Endothelial cell (in vitro differentiated cells): Measurements from ENCODE around the gene RAPGEF4. TPM values are rescaled to one million over a fixed set of nuclear protein-coding genes. Genes with fewer than 3 reads are reported as not detected.

Experiments
- DNase-seq: peaks from one replicate; pipeline ENCODE4 v3.0.0; 2021; ENCODE audit warnings: low spot score
- H3K27ac Mint-ChIP-seq: one replicate; pipeline ENCODE4 v1.8.0; 2021; ENCODE audit warnings: mixed read lengths, inconsistent platforms; ENCODE audit not compliant: unreplicated experiment
- H3K27me3 Mint-ChIP-seq: one replicate; pipeline ENCODE4 v1.8.0; 2021; ENCODE audit warnings: mild to moderate bottlenecking, moderate library complexity, mixed read lengths, inconsistent platforms; ENCODE audit not compliant: unreplicated experiment
- H3K36me3 Mint-ChIP-seq: one replicate; pipeline ENCODE4 v1.8.0; 2021; ENCODE audit warnings: mild to moderate bottlenecking, low read depth, mixed read lengths, inconsistent platforms; ENCODE audit not compliant: unreplicated experiment
- H3K4me1 Mint-ChIP-seq: one replicate; pipeline ENCODE4 v1.8.0; 2021; ENCODE audit warnings: mild to moderate bottlenecking, mixed read lengths, inconsistent platforms; ENCODE audit not compliant: unreplicated experiment
- H3K4me3 Mint-ChIP-seq: one replicate; pipeline ENCODE4 v1.8.0; 2021; ENCODE audit warnings: mild to moderate bottlenecking, mixed read lengths, inconsistent platforms; ENCODE audit not compliant: unreplicated experiment
- H3K9me3 Mint-ChIP-seq: one replicate; pipeline ENCODE4 v1.8.0; 2021; ENCODE audit warnings: mixed read lengths, inconsistent platforms; ENCODE audit not compliant: unreplicated experiment
- total RNA-seq: library from RNA; stranded (reverse); fragmentation: NEBNext Ultra II Directional; extraction: Animal tissue kit (Norgen Biotek cat#: 25700); gene quantifications from one replicate; pipeline ENCODE4 v1.2.1, GENCODE V29; 2021; ENCODE audit not compliant: unreplicated experiment
- TF ChIP-seq, protein P1 (sequence below): fragments of 200-600 bp; sonication (generic); IDR thresholded peaks from one replicate; pipeline ENCODE4 v1.5.0; 2021; ENCODE audit warnings: antibody characterized with exemption; ENCODE audit not compliant: unreplicated experiment

The RAPGEF4 gene
- total RNA-seq, 1 donor from 2014 or later, result 7.5 TPM

DNA sequence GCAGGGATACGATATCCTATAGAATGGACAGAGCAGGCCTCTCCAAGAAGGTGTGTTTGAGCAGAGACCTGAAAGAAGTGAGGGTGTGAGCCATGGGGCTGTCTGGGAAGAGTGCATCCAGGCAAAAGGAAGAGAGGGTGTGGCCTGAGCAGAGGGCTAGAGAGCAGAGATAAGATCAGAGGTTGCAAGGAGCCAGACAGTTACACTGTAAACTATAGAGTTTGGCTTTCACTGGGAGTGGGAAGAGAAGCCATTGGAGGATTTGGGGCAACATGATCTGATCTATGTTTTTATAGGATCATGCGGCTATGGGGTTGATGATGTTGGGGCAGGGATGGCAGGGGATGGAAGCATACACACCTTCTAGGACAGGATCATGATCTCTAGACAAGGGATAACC, 215.9 kb downstream of the RAPGEF4 start:
- peaks cover 4% of the 10 kb centered on the region for H3K4me1 Mint-ChIP-seq
- H3K9me3 Mint-ChIP-seq, result no peaks in the 10 kb centered on the region
- TF ChIP-seq, protein P1, sequence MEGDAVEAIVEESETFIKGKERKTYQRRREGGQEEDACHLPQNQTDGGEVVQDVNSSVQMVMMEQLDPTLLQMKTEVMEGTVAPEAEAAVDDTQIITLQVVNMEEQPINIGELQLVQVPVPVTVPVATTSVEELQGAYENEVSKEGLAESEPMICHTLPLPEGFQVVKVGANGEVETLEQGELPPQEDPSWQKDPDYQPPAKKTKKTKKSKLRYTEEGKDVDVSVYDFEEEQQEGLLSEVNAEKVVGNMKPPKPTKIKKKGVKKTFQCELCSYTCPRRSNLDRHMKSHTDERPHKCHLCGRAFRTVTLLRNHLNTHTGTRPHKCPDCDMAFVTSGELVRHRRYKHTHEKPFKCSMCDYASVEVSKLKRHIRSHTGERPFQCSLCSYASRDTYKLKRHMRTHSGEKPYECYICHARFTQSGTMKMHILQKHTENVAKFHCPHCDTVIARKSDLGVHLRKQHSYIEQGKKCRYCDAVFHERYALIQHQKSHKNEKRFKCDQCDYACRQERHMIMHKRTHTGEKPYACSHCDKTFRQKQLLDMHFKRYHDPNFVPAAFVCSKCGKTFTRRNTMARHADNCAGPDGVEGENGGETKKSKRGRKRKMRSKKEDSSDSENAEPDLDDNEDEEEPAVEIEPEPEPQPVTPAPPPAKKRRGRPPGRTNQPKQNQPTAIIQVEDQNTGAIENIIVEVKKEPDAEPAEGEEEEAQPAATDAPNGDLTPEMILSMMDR, result no peak
- no peak overlapping the region for H3K27ac Mint-ChIP-seq
- H3K27me3 Mint-ChIP-seq, result no peaks in the 10 kb centered on the region
- DNase-seq, result no peak
- no peak overlapping the region for H3K4me3 Mint-ChIP-seq
- no peaks in the 10 kb centered on the region for H3K36me3 Mint-ChIP-seq

GRCh38 chr2:172953411-172953810, 217.8 kb downstream of the RAPGEF4 start:
- peaks cover 4% of the 10 kb centered on the region for H3K4me1 Mint-ChIP-seq
- no peak overlapping the region for H3K27ac Mint-ChIP-seq

GRCh38 chr2:172953970-172954852, 218.6 kb downstream of the RAPGEF4 start:
- peaks cover 6% of the 10 kb centered on the region for H3K4me1 Mint-ChIP-seq
- H3K4me3 Mint-ChIP-seq, result no peak overlapping the region
- no peaks in the 10 kb centered on the region for H3K36me3 Mint-ChIP-seq
- H3K27ac Mint-ChIP-seq, result no peak overlapping the region
- no peak for DNase-seq
- H3K9me3 Mint-ChIP-seq, result no peaks in the 10 kb centered on the region
- TF ChIP-seq, protein P1, result no peak
- H3K27me3 Mint-ChIP-seq, result no peaks in the 10 kb centered on the region

More at GRCh38 chr2:172953411-172953810, 217.8 kb downstream of the RAPGEF4 start:
- TF ChIP-seq, protein P1, result no peak
- Mint-ChIP-seq H3K9me3 (no peaks in the 10 kb centered on the region), H3K27me3 (no peaks in the 10 kb centered on the region), H3K36me3 (no peaks in the 10 kb centered on the region), H3K4me3 (no peak overlapping the region)
- DNase-seq, result no peak

DNA sequence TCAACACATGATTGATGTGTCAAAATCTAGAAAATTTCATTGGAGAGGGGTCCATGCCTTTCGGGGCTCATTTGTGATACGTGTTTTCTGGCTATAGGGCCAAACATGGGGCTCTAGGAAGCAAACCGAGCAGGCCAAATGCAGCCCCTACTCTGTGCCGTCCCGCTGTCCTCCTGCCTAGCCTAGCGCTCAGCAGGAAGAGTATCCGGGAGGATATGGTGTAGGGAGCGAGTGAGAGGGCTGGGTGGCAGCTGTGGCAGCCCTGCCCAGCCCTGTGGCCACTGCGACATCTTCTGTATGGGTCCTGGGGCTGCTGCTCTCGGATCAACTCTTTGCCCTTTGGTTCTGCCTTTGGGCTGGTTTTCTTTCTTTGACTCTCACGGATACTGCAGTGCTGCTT, 219.9 kb downstream of the RAPGEF4 start:
- Mint-ChIP-seq H3K27me3 (no peaks in the 10 kb centered on the region), H3K4me3 (no peak overlapping the region), H3K4me1 (peaks cover 6% of the 10 kb centered on the region), H3K27ac (no peak overlapping the region), H3K36me3 (no peaks in the 10 kb centered on the region), H3K9me3 (no peaks in the 10 kb centered on the region)
- no peak for DNase-seq
- TF ChIP-seq, protein P1, result no peak

DNA sequence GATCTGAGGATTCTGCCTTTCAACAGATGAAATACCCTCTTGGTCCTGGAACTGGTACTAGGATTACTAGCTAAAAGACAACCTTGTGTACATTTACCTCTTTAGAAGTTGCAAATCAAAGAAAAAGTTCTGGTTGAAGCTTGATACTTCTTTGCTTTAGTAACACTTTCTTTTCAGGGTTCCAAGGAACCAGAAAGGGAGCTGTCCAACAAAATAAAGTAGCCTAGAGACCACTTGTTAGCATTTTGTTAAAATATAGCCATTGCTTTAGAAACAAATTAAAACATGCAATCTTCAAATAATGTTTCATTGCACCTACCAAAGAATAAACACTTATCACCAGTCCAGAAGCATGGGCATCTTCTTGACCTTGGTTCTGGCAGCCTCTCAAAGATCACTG, 222.1 kb downstream of the RAPGEF4 start:
- no peak for DNase-seq
- TF ChIP-seq, protein P1, result no peak
- peaks cover 8% of the 10 kb centered on the region for H3K4me1 Mint-ChIP-seq
- no peaks in the 10 kb centered on the region for H3K27me3 Mint-ChIP-seq
- H3K4me3 Mint-ChIP-seq, result no peak overlapping the region
- no peaks in the 10 kb centered on the region for H3K36me3 Mint-ChIP-seq
- no peak overlapping the region for H3K27ac Mint-ChIP-seq
- no peaks in the 10 kb centered on the region for H3K9me3 Mint-ChIP-seq
